Measurements from ENCODE around the gene GRWD1.
"Not testable (repeated sequence)": the region's sequence is repeated elsewhere in the genome, so short reads cannot be mapped to it uniquely, and the experiment has no call there.

The GRWD1 gene

GRCh38 chr19:48484247-48484893 lies 38.6 kb downstream of the GRWD1 start:
- TF ChIP-seq, protein P1, sequence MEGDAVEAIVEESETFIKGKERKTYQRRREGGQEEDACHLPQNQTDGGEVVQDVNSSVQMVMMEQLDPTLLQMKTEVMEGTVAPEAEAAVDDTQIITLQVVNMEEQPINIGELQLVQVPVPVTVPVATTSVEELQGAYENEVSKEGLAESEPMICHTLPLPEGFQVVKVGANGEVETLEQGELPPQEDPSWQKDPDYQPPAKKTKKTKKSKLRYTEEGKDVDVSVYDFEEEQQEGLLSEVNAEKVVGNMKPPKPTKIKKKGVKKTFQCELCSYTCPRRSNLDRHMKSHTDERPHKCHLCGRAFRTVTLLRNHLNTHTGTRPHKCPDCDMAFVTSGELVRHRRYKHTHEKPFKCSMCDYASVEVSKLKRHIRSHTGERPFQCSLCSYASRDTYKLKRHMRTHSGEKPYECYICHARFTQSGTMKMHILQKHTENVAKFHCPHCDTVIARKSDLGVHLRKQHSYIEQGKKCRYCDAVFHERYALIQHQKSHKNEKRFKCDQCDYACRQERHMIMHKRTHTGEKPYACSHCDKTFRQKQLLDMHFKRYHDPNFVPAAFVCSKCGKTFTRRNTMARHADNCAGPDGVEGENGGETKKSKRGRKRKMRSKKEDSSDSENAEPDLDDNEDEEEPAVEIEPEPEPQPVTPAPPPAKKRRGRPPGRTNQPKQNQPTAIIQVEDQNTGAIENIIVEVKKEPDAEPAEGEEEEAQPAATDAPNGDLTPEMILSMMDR (IDR thresholded peaks at IDR 0.05; ENCODE audit: insufficient read depth, low read length, poor library complexity, severe bottlenecking) = no peak
- Histone ChIP-seq H3K27me3 (replicated peaks; ENCODE audit: control insufficient read depth, insufficient read depth, low read length) (no peaks in the 10 kb centered on the region), H3K4me3 (replicated peaks; ENCODE audit: low read depth, low read length) (no peak overlapping the region), H3K36me3 (ENCODE audit: control insufficient read depth, insufficient read depth, low read length) (0 out of 2 replicates have a peak, but pooled peaks cover 1% of the 10 kb centered on the region)
- no peak for DNase-seq (ENCODE audit: extremely low read depth, insufficient read length)

- H3K4me3 ChIP-seq (replicated peaks; ENCODE audit: low read depth, low read length) = no peak overlapping the region
- TF ChIP-seq, protein P1 (IDR thresholded peaks at IDR 0.05; ENCODE audit: insufficient read depth, low read length, poor library complexity, severe bottlenecking) = no peak
- no peak for DNase-seq (ENCODE audit: extremely low read depth, insufficient read length)
- no peaks in the 10 kb centered on the region for H3K36me3 ChIP-seq (ENCODE audit: control insufficient read depth, insufficient read depth, low read length)
- H3K27me3 ChIP-seq (replicated peaks; ENCODE audit: control insufficient read depth, insufficient read depth, low read length) = no peaks in the 10 kb centered on the region
Observed at GRCh38 chr19:48484931-48485612, 39.3 kb downstream of the GRWD1 start.

- H3K27me3 ChIP-seq (replicated peaks; ENCODE audit: control insufficient read depth, insufficient read depth, low read length); H3K4me3 ChIP-seq (replicated peaks; ENCODE audit: low read depth, low read length); H3K36me3 ChIP-seq (ENCODE audit: control insufficient read depth, insufficient read depth, low read length); DNase-seq (ENCODE audit: extremely low read depth, insufficient read length): not testable (repeated sequence)
Observed at GRCh38 chr19:48486706-48487105, 40.9 kb downstream of the GRWD1 start.

DNA sequence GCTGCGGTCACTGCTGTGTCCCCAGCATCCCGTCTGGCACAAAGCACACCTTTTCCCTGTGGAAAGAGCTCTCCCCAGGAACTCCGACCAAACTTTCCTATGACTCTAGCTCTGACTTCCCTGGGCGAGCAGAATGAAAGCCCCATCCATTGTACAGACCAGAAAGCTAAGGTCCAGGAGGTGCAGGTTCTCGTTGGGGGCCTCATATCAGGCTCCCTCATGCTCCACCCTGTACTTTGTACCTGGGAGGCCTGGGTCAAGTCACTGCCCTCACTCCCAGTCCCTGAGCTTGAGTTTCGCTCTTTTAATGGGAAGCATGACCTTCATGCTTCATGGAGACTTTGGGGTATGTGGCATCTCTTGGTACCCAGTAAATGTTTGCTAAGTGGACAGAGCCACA lies 41.8 kb downstream of the GRWD1 start:
- H3K36me3 ChIP-seq (ENCODE audit: control insufficient read depth, insufficient read depth, low read length) = no peaks in the 10 kb centered on the region
- H3K27me3 ChIP-seq (replicated peaks; ENCODE audit: control insufficient read depth, insufficient read depth, low read length) = no peaks in the 10 kb centered on the region
- no peak overlapping the region for H3K4me3 ChIP-seq (replicated peaks; ENCODE audit: low read depth, low read length)
- TF ChIP-seq, protein P1 (IDR thresholded peaks at IDR 0.05; ENCODE audit: insufficient read depth, low read length, poor library complexity, severe bottlenecking) = no peak
- DNase-seq (ENCODE audit: extremely low read depth, insufficient read length) = no peak

DNA sequence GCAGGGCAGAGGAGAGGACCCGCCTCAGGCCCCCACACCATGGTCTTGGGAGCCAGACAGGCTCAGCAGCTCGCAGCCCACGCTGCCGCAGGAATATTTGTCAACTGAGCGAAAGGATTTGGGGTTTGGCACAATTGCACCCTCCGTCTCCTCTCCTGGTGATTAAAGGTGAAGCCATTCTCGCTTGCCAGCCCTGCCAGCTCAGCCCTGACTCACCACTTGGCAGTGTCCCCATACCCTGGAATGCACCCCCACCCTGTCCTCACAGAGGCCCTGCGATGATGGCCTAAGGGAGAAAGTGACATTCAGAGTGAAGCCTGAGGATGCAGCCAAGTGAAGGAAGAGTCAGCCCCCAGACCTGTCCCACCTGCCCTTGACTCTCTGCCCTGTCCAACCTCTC lies 42.2 kb downstream of the GRWD1 start:
- Histone ChIP-seq H3K27me3 (replicated peaks; ENCODE audit: control insufficient read depth, insufficient read depth, low read length) (no peaks in the 10 kb centered on the region), H3K36me3 (ENCODE audit: control insufficient read depth, insufficient read depth, low read length) (no peaks in the 10 kb centered on the region), H3K4me3 (replicated peaks; ENCODE audit: low read depth, low read length) (no peak overlapping the region)
- TF ChIP-seq, protein P1 (IDR thresholded peaks at IDR 0.05; ENCODE audit: insufficient read depth, low read length, poor library complexity, severe bottlenecking) = no peak
- no peak for DNase-seq (ENCODE audit: extremely low read depth, insufficient read length)

DNA sequence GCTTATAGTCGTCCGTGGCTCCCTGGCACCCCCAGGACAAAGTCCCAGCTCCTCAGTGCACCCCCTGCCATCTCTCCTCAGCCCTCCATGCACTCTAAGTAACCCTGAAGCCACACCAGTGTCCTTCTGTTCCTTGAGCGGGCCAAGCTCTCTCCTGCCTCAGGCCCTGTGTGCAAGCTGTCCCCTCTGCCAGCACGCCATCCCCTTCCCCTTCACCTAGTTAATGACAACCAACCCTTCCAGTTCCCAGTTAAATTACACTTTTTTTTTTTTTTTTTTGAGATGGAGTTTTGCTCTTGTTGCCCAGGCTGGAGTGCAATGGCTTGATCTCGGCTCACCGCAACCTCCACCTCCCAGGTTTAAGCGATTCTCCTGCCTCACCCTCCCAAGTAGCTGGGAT lies 42.7 kb downstream of the GRWD1 start:
- H3K4me3 ChIP-seq (replicated peaks; ENCODE audit: low read depth, low read length); H3K27me3 ChIP-seq (replicated peaks; ENCODE audit: control insufficient read depth, insufficient read depth, low read length); DNase-seq (ENCODE audit: extremely low read depth, insufficient read length): not testable (repeated sequence)

More for the DNA sequence above, 42.7 kb downstream of the GRWD1 start:
- H3K36me3 ChIP-seq (ENCODE audit: control insufficient read depth, insufficient read depth, low read length) = not testable (repeated sequence)

All from GM06990 (cell line).